Psoas muscle (tissue), 8 donors: ENCODE measurements around the gene APOBR. TPM values are rescaled to one million over a fixed set of nuclear protein-coding genes. Genes with fewer than 3 reads are reported as not detected.
A peak's percentile ranks its signal among the peaks of the same experiment; 100 is the strongest.

Experiments used
- ATAC-seq, 4 donors: fragments of 200-7000 bp; cut with Tn5 transposase; one replicate each; pipeline ENCODE4 v1.9.1; 2020; ENCODE audit warnings: moderate library complexity in 3 of 4, mild to moderate bottlenecking in 2 of 4
- DNase-seq, 2 donors: peaks; one replicate each; pipeline ENCODE4 v3.0.0-alpha.2; 2020
- H3K27ac ChIP-seq: fragments of 200-600 bp; one replicate; pipeline ENCODE4 v1.8.0; 2022
- H3K27me3 ChIP-seq, 3 donors: fragments of 200-600 bp in 1 of 3; one replicate each; pipeline versions ENCODE4 v1.6.1 to v1.8.0; 2013 to 2022; ENCODE audit warnings: low read length in 2 of 3, mild to moderate bottlenecking in 2 of 3, moderate library complexity in 1 of 3; ENCODE audit not compliant: insufficient read depth in 3 of 3
- H3K36me3 ChIP-seq, 2 donors: fragments of 200-600 bp in 1 of 2; one replicate each; pipeline versions ENCODE4 v1.6.1 to v1.8.0; 2013 to 2022; ENCODE audit warnings: low read depth in 1 of 2, mild to moderate bottlenecking in 1 of 2, moderate library complexity in 1 of 2; ENCODE audit not compliant: insufficient read depth in 1 of 2
- H3K4me1 ChIP-seq: fragments of 200-600 bp; one replicate; pipeline ENCODE4 v1.8.0; 2022
- H3K4me3 ChIP-seq: fragments of 200-600 bp; one replicate; pipeline ENCODE4 v1.8.0; 2022; ENCODE audit warnings: mild to moderate bottlenecking
- H3K9me3 ChIP-seq: fragments of 200-600 bp; one replicate; pipeline ENCODE4 v1.8.0; 2022
- CTCF ChIP-seq: fragments of 200-600 bp; IDR thresholded peaks from one replicate; pipeline ENCODE4 v1.8.0; 2022; ENCODE audit warnings: antibody characterized with exemption
- WGBS, 3 donors: extraction: QIAGEN DNeasy Blood & Tissue Kit; methylation state at CpG; one replicate each; pipeline versions ENCODE4 v1.1.6 to v1.1.7; 2013; 5-methylcytosine and 5-hydroxymethylcytosine counted together
- intact Hi-C, 2 donors: fragments of 100-400 bp; cut with DNase I; formaldehyde crosslinking; loops; one replicate each; pipeline versions ENCODE4 v1.11.0 to v1.14.2; 2022
- polyA plus RNA-seq, 3 donors: library from polyadenylated mRNA; stranded (reverse); fragments of 200-250 nt; gene quantifications; one replicate each; pipeline ENCODE4 v1.2.3, GENCODE V29; 2013
- total RNA-seq, 4 donors: library from RNA; stranded (reverse); fragmentation: NEBNext Ultra II Directional in 2 of 4; extraction: Animal tissue kit (Norgen Biotek cat#: 25700) in 2 of 4; gene quantifications; one replicate each; pipeline versions ENCODE4 v1.2.1 to v1.2.4, GENCODE V29; 2021 to 2023
- donor health status: healthy with polysubstance abuse.
- donor health status: DM: no; HTN: no; CAD: no; lungs with moderate emphysema.
- donor health status: Bipolar disorder and iron deficiency.
- donor health status: healthy.
- donor health status: DM: yes; HTN: yes; CAD: no.
- donor health status: DM: no; HTN: no; CAD: no.
- donor health status: DM: no; HTN: no; CAD: no.
- donor health status: DM: yes; HTN: yes; CAD: no.

The APOBR gene
- total and polyA plus RNA-seq, 7 donors: 0.14 to 0.59 (median 0.34) TPM

DNA sequence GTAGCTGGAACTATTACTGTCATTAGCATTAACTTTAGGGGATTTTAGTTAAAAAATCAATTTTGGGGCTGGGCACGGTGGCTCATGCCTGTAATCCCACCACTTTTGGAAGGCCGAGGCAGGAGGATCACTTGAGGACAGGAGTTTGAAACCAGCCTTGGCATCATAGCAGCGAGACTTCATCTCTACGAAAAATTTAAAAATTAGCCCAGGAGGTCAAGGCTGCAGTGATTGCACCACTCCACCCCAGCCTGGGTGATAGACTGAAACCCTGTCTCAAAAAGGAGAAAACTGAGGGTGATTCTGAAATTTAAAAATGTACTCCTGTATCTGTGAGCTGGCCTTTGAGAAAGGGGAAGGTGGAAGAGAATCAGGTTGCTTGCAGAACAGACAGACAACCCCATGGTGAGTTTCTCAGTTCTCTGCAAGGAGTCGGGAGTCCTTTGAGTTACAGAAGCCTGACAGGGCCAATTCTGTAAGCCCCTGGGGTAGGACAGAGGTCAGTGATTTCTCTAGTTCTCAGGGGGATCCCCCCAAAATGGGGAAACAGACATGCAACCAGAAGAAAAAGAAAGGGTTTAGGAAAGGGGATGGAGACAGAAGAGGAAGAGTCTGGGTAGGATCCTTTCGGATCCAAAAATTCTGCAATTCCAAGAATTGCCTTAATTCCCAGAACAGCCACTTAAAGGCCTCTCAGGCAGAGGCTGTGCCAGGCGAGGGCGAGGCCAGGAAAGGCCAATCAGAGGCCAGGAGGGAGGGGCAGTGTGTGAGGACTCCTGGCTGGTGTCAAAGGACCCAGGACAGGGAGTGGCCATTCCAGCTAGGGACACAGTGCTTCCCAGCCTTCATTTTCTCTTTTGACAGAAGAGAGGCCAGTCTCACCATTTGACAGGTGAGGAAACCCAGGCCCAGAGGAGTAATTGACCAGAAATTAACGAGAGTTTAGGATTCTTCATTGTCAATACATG, 37.6 kb downstream of the APOBR start:
- H3K4me1 ChIP-seq: peaks cover 17% of the 10 kb centered on the region
- DNase-seq: peak; percentile 87 to 93

DNA sequence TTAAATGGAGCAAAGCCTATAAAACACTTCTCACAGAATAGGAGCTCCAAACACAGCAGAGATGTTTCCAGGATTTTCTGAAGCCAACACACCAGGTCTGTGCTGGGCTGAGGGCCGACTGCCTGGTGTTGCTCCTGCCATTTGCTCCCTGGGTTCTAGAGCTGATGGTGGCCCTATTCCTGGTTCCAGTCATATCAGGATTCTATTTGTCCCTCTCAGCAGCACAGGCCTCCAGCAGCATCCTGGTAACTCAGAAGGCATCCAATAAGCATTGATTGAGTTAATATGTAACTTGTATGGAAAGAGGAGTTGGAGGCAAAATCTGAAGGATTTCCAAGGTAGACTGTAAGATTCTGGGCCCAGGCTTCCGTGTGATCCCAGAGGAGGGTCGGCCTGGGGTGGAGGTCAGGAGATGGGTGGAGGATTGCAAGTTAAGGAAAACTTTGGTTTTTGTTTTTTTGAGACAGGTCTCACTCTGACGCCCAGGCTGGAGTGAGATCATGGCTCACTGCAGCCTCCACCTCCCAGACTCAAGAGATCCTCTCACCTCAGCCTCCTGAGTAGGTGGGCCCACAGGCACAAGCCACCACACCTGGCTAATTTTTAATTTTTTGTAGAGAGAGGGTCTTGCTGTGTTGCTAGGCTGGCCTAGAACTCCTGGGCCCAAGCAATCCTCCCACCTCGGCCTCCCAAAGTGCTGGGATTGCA, 38.7 kb downstream of the APOBR start:
- Histone ChIP-seq H3K4me3 (no peak overlapping the region), H3K9me3 (no peaks in the 10 kb centered on the region), H3K36me3 (peaks cover 0 to 6% of the 10 kb centered on the region in 2 donors), H3K27me3 (no peaks in the 10 kb centered on the region), H3K4me1 (peaks cover 17% of the 10 kb centered on the region), H3K27ac (peak overlapping the region; percentile 97)
- ATAC-seq (no peak), DNase-seq (no peak)
- 80 to 89% (median 82%) methylated on average over 5 of the region's 5 CpGs for WGBS, 3 donors
- intact Hi-C loops: no loop called here
- TF ChIP-seq CTCF: no peak

More for the DNA sequence above, 37.6 kb downstream of the APOBR start:
- peaks cover 0 to 6% of the 10 kb centered on the region in 2 donors for H3K36me3 ChIP-seq
- no peaks in the 10 kb centered on the region for H3K27me3 ChIP-seq
- intact Hi-C loops: no loop called here
- peak; percentile 66 to 83 (median 80) for ATAC-seq
- TF ChIP-seq CTCF: no peak
- no peak overlapping the region for H3K4me3 ChIP-seq
- H3K27ac ChIP-seq: peak overlapping the region; percentile 97
- WGBS, 3 donors: 51 to 62% (median 51%) methylated on average over 9 of the region's 9 CpGs
- H3K9me3 ChIP-seq: no peaks in the 10 kb centered on the region

GRCh38 chr16:28534542-28535373, 40.3 kb downstream of the APOBR start:
- Histone ChIP-seq H3K27me3 (no peaks in the 10 kb centered on the region), H3K4me3 (peak overlapping the region; percentile 26), H3K36me3 (peaks cover 0 to 6% of the 10 kb centered on the region in 2 donors), H3K27ac (peak overlapping the region; percentile 97), H3K9me3 (no peaks in the 10 kb centered on the region), H3K4me1 (peaks cover 24% of the 10 kb centered on the region)
- ATAC-seq (peak; percentile 41 to 76 (median 59)), DNase-seq (peak; percentile 61 to 76)
- no peak for TF ChIP-seq CTCF
- intact Hi-C loops: loop anchor here in 1 of 2 donors (5.0 kb wide), 1 partner anchor 42 kb away; the partner anchor contains the start of genes APOBR and CLN3
- WGBS, 3 donors: 47 to 64% (median 48%) methylated on average over 5 of the region's 5 CpGs

GRCh38 chr16:28537076-28537475, 42.6 kb downstream of the APOBR start:
- Histone ChIP-seq H3K36me3 (peaks cover 0 to 6% of the 10 kb centered on the region in 2 donors), H3K9me3 (no peaks in the 10 kb centered on the region), H3K4me1 (peaks cover 25% of the 10 kb centered on the region), H3K27me3 (no peaks in the 10 kb centered on the region), H3K27ac (peak overlapping the region; percentile 97), H3K4me3 (peak overlapping the region; percentile 73)
- TF ChIP-seq CTCF: no peak
- ATAC-seq (no peak), DNase-seq (no peak)
- intact Hi-C loops: loop anchor here in 1 of 2 donors (5.0 kb wide), 1 partner anchor 45 kb away; the partner anchor contains the start of genes APOBR and CLN3
- 57 to 74% (median 59%) methylated on average over 6 of the region's 6 CpGs for WGBS, 3 donors
